Measurements from ENCODE around the gene ENTREP1. TPM values are rescaled to one million over a fixed set of nuclear protein-coding genes. Genes with fewer than 3 reads are reported as not detected.

Gene ENTREP1, protein sequence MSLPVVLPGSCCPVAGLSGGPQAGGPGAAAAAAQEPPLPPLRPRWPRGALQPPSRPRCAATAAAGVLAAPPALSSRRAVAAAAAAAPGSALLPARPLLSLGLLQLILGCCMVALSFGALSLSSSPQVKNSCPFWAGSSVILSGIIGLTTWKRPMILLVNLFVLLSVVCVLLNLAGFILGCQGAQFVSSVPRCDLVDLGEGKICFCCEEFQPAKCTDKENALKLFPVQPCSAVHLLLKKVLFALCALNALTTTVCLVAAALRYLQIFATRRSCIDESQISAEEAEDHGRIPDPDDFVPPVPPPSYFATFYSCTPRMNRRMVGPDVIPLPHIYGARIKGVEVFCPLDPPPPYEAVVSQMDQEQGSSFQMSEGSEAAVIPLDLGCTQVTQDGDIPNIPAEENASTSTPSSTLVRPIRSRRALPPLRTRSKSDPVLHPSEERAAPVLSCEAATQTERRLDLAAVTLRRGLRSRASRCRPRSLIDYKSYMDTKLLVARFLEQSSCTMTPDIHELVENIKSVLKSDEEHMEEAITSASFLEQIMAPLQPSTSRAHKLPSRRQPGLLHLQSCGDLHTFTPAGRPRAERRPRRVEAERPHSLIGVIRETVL
- total RNA-seq (under 1 TPM; 0.08 to 0.14 TPM), total RNA-seq (0 to 1.6 (median 0.09) reads per million in 172 experiments)
- 0.27 TPM for polyA plus RNA-seq (2013, experiment 1 of 2)
- 0.72 TPM for polyA plus RNA-seq (2013, experiment 2 of 2)

DNA sequence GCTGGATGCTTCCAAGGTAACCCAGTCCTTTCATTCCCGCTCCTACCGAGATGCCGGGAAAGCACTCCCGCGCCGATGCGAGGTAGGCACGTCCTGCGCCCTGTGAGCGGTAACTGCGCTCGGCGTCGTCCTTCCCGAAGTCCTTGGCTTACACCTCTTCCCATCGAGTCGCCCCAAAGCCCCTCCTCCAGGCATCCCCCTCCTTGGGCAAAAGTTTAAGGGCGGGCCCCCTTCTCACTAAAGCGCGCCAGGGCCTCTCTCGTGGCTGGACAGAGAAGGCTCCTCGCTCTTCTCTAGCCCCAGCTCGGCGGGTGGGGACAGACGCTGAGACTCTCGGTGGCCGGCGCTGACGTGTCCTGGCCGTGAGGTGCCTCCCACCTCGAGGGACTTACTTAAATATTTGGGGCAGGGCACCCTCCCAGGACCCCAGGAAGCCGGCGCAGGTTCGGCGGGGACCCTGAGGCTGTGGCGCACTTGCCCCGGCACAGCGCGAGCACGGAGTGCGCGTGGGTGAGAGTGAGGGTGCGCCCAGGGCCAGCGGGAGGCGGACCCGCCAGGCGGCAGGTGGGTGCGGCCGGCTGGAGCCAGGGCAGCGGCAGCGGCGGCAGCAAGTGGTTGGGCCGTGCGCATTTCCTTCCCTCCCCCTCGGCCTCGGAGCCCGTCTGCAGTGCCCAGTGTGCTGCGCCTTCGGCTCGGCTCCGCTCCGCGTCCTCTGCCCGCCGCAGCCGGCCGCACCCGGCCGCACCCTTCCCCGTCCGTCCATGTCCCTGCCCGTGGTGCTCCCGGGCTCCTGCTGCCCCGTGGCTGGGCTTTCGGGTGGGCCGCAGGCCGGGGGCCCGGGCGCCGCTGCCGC lies at the start of gene ENTREP1:
ENTREP1 (plus strand) TSS at position 667 of the 853 bp plus-strand sequence; CDS start at position 762, 95 bp downstream.
- ATAC-seq (ENCODE audit: poor library complexity), result no peak
- H3K27ac ChIP-seq (ENCODE audit: low read depth in 1 of 2, low read length in 2 of 2), result no peak within 1 kb of the TSS
- peaks cover 61% of the 10 kb centered on the region for H3K27me3 Mint-ChIP-seq

DNA sequence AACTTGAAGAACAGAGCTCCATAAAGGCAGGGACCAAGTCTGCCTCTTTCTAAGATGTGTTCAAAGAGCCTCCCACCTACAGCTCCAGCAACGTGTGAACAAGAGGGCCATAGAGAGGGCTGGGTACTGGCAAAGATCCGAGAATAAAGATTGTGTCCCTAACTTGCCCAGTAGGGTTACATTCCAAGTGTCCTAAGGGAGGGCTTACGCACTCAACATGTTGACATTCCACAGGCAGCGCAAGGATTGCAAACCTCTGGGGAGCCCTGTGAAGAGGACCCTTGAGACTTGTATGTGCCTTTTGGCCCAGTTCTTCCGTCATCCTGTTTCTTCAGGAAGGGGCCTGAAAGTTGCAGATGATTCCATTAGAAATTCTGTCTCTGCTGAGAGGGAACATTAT lies 48.2 kb upstream of the ENTREP1 start:
- POLR2A ChIA-PET, result no interaction called here
- H3K9me3 ChIP-seq (ENCODE audit: control insufficient read depth in 1 of 2, insufficient read depth in 1 of 2, low read length in 2 of 2), result peaks cover 0 to 13% of the 10 kb centered on the region in 2 experiments
- H3K4me1 ChIP-seq (ENCODE audit: insufficient read depth, low read length), result no peaks in the 10 kb centered on the region
- DNase-seq (no peak), ATAC-seq (ENCODE audit: poor library complexity) (no peak)
- CTCF ChIA-PET, result no interaction called here
- Mint-ChIP-seq H3K36me3 (ENCODE audit: low read depth) (no peaks in the 10 kb centered on the region), H3K4me1 (ENCODE audit: low read depth) (no peaks in the 10 kb centered on the region), H3K9me3 (peaks cover 6% of the 10 kb centered on the region), H3K4me3 (no peak overlapping the region), H3K27ac (no peak overlapping the region), H3K27me3 (peaks cover 17% of the 10 kb centered on the region)
- no peak for TF ChIP-seq CTCF (IDR thresholded peaks at IDR 0.05)
- intact Hi-C loops (cut with DNase I, micrococcal nuclease), result no loop called here
- no peak overlapping the region for H3K4me3 ChIP-seq (ENCODE audit: low read length)
- H3K27me3 ChIP-seq (ENCODE audit: control insufficient read depth in 1 of 2, insufficient read depth in 2 of 2, low read length in 2 of 2), result peaks cover 3 to 6% of the 10 kb centered on the region in 2 experiments
- no peak overlapping the region for H3K27ac ChIP-seq (ENCODE audit: low read depth in 1 of 2, low read length in 2 of 2)
- no peaks in the 10 kb centered on the region for H3K36me3 ChIP-seq (ENCODE audit: insufficient read depth, low read length)

More for the DNA sequence above, at the start of gene ENTREP1:
- H3K4me3 ChIP-seq (ENCODE audit: low read length), result no peak within 1 kb of the TSS
- Mint-ChIP-seq H3K27ac (no peak within 1 kb of the TSS), H3K36me3 (ENCODE audit: low read depth) (no peaks in the 10 kb centered on the region), H3K4me3 (no peak within 1 kb of the TSS), H3K9me3 (no peaks in the 10 kb centered on the region), H3K4me1 (ENCODE audit: low read depth) (no peaks in the 10 kb centered on the region)
- ChIA-PET POLR2A (no interaction called here), CTCF (no interaction called here)
- peak in 1 of 14 experiments; percentile 9 for DNase-seq
- no peaks in the 10 kb centered on the region for H3K4me1 ChIP-seq (ENCODE audit: insufficient read depth, low read length)
- intact Hi-C loops (cut with DNase I, micrococcal nuclease), result no loop called here
- no peaks in the 10 kb centered on the region for H3K9me3 ChIP-seq (ENCODE audit: control insufficient read depth in 1 of 2, insufficient read depth in 1 of 2, low read length in 2 of 2)
- peaks cover 19 to 45% of the 10 kb centered on the region in 2 experiments for H3K27me3 ChIP-seq (ENCODE audit: control insufficient read depth in 1 of 2, insufficient read depth in 2 of 2, low read length in 2 of 2)
- no peak for TF ChIP-seq CTCF (IDR thresholded peaks at IDR 0.05)
- H3K36me3 ChIP-seq (ENCODE audit: insufficient read depth, low read length), result no peaks in the 10 kb centered on the region

- ChIA-PET CTCF (no interaction called here), POLR2A (no interaction called here)
- H3K9me3 ChIP-seq (ENCODE audit: control insufficient read depth in 1 of 2, insufficient read depth in 1 of 2, low read length in 2 of 2), result peaks cover 0 to 10% of the 10 kb centered on the region in 2 experiments
- DNase-seq, result no peak
- H3K4me3 Mint-ChIP-seq, result no peak overlapping the region
- H3K27ac Mint-ChIP-seq, result no peak overlapping the region
- no peaks in the 10 kb centered on the region for H3K36me3 ChIP-seq (ENCODE audit: insufficient read depth, low read length)
- peaks cover 0 to 6% of the 10 kb centered on the region in 2 experiments for H3K27me3 ChIP-seq (ENCODE audit: control insufficient read depth in 1 of 2, insufficient read depth in 2 of 2, low read length in 2 of 2)
- no peak overlapping the region for H3K27ac ChIP-seq (ENCODE audit: low read depth in 1 of 2, low read length in 2 of 2)
- intact Hi-C loops (cut with DNase I, micrococcal nuclease), result no loop called here
- no peak for TF ChIP-seq CTCF (IDR thresholded peaks at IDR 0.05)
- no peak for ATAC-seq (ENCODE audit: poor library complexity)
- H3K27me3 Mint-ChIP-seq, result peaks cover 31% of the 10 kb centered on the region
- H3K9me3 Mint-ChIP-seq, result peaks cover 6% of the 10 kb centered on the region
- H3K4me3 ChIP-seq (ENCODE audit: low read length), result no peak overlapping the region
- H3K36me3 Mint-ChIP-seq (ENCODE audit: low read depth), result no peaks in the 10 kb centered on the region
- no peaks in the 10 kb centered on the region for H3K4me1 Mint-ChIP-seq (ENCODE audit: low read depth)
- H3K4me1 ChIP-seq (ENCODE audit: insufficient read depth, low read length), result no peaks in the 10 kb centered on the region
Observed at GRCh38 chr9:69279084-69279731, 45.8 kb upstream of the ENTREP1 start.

All from CD4-positive, alpha-beta T cell (primary cell).